ENCODE measurements around the gene ELL2.
"Not testable (repeated sequence)": the region's sequence is repeated elsewhere in the genome, so short reads cannot be mapped to it uniquely, and the experiment has no call there.

ELL2 gene

GRCh38 chr5:95859661-95860060, 102.0 kb downstream of the ELL2 start:
- no peak for DNase-seq (ENCODE audit: low spot score)

GRCh38 chr5:95858661-95859595, 102.7 kb downstream of the ELL2 start:
- DNase-seq (ENCODE audit: low spot score): peak; percentile 90

GRCh38 chr5:95858023-95858461, 103.6 kb downstream of the ELL2 start:
- peak; percentile 47 for DNase-seq (ENCODE audit: low spot score)

- peak; percentile 45 for DNase-seq (ENCODE audit: low spot score)
Observed at GRCh38 chr5:95857185-95857945, 104.3 kb downstream of the ELL2 start.

- no peak for DNase-seq (ENCODE audit: low spot score)
Observed at GRCh38 chr5:95856501-95856981, 105.1 kb downstream of the ELL2 start.

- DNase-seq (ENCODE audit: low spot score): no peak
Observed at GRCh38 chr5:95853490-95853889, 108.2 kb downstream of the ELL2 start.

- no peak for DNase-seq (ENCODE audit: low spot score)
Observed at GRCh38 chr5:95852567-95852966, 109.1 kb downstream of the ELL2 start.

- DNase-seq (ENCODE audit: low spot score): not testable (repeated sequence)
Observed at GRCh38 chr5:95851141-95851540, 110.5 kb downstream of the ELL2 start.

- no peak for DNase-seq (ENCODE audit: low spot score)
Observed at GRCh38 chr5:95850391-95850894, 111.2 kb downstream of the ELL2 start.

GRCh38 chr5:95848701-95849100, 113.0 kb downstream of the ELL2 start:
- DNase-seq (ENCODE audit: low spot score): no peak

GRCh38 chr5:95847261-95847592, 114.4 kb downstream of the ELL2 start:
- no peak for DNase-seq (ENCODE audit: low spot score)

GRCh38 chr5:95846554-95847260, 114.9 kb downstream of the ELL2 start:
- DNase-seq (ENCODE audit: low spot score): peak; percentile 79

- no peak for DNase-seq (ENCODE audit: low spot score)
Observed at GRCh38 chr5:95845391-95845790, 116.3 kb downstream of the ELL2 start.

- DNase-seq (ENCODE audit: low spot score): no peak
Observed at GRCh38 chr5:95843733-95844223, 117.9 kb downstream of the ELL2 start.

GRCh38 chr5:95842854-95843544, 118.7 kb downstream of the ELL2 start:
- DNase-seq (ENCODE audit: low spot score): peak; percentile 72

GRCh38 chr5:95841914-95842812, 119.5 kb downstream of the ELL2 start:
- peak; percentile 75 for DNase-seq (ENCODE audit: low spot score)

- no peak for DNase-seq (ENCODE audit: low spot score)
Observed at GRCh38 chr5:95840956-95841705, 120.5 kb downstream of the ELL2 start.

- DNase-seq (ENCODE audit: low spot score): no peak
Observed at GRCh38 chr5:95839658-95840057, 122.0 kb downstream of the ELL2 start.

GRCh38 chr5:95838556-95838955, 123.1 kb downstream of the ELL2 start:
- no peak for DNase-seq (ENCODE audit: low spot score)
